Measurements from ENCODE around the gene PPAT.
"Not testable (repeated sequence)": the region's sequence is repeated elsewhere in the genome, so short reads cannot be mapped to it uniquely, and the experiment has no call there.

Gene PPAT

GRCh38 chr4:56374956-56375355, 60.5 kb downstream of the PPAT start:
- no peak for DNase-seq

- no peak for DNase-seq
Measured at GRCh38 chr4:56372774-56373173, 62.6 kb downstream of the PPAT start.

- DNase-seq = no peak
Measured at GRCh38 chr4:56371426-56372220, 63.8 kb downstream of the PPAT start.

- DNase-seq = no peak
Measured at GRCh38 chr4:56370377-56370776, 65.0 kb downstream of the PPAT start.

- not testable (repeated sequence) for DNase-seq
Measured at GRCh38 chr4:56362981-56363380, 72.4 kb downstream of the PPAT start.

- DNase-seq = no peak
Measured at GRCh38 chr4:56360071-56360470, 75.3 kb downstream of the PPAT start.

- no peak for DNase-seq
Measured at GRCh38 chr4:56356650-56357049, 78.8 kb downstream of the PPAT start.

- no peak for DNase-seq
Measured at GRCh38 chr4:56348576-56348975, 86.8 kb downstream of the PPAT start.

- DNase-seq = no peak
Measured at GRCh38 chr4:56345458-56345857, 90.0 kb downstream of the PPAT start.
